ENCODE data around the gene DHX58.

DHX58 gene

DNA sequence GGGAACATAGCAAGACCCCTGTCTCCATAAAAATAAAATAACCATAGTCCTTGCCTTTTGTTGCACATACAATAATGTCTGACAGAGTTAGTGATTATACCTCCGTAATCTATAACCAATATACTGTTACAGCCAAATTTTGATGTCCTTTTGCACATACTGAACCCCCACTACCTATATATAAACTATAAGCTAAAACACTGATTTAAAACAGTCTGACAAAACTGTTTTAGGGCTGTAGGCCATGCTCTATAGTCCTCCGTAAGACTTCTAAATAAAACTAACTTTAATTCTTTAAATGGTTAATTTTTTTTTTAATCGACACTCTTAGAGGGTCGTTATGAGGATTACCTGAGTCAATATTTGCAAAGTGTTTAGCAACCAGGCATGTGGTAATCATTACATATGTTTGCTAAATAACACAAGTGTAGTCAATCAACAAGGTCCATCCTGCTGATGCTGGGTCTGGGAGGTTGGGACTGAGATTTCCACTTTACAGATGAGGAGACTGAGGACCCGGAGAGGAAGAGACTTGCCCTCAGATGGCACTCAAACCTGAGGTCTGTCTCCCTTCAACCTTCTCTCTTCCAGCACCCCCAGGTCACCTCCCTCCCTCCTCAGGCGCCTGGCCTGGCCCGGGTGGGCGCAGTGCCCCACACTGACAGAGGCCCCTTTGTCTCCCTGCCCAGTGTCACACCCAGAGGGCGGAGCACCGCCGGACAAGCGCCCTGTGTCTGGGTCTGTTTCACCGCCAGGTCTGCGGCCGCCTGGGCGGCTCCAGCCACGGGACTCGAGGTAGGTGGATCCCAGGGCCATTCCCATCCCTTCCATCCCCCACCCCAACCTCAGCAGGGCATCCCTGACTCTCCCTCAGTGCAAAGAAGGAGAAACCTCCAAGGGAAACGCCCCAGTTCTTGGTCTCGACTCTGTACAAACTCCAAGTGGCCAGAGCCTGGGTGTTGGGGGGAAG is 24.5 kb downstream of the DHX58 start:
- no peak for DNase-seq (ENCODE audit: low read depth in 2 of 2)

DNA sequence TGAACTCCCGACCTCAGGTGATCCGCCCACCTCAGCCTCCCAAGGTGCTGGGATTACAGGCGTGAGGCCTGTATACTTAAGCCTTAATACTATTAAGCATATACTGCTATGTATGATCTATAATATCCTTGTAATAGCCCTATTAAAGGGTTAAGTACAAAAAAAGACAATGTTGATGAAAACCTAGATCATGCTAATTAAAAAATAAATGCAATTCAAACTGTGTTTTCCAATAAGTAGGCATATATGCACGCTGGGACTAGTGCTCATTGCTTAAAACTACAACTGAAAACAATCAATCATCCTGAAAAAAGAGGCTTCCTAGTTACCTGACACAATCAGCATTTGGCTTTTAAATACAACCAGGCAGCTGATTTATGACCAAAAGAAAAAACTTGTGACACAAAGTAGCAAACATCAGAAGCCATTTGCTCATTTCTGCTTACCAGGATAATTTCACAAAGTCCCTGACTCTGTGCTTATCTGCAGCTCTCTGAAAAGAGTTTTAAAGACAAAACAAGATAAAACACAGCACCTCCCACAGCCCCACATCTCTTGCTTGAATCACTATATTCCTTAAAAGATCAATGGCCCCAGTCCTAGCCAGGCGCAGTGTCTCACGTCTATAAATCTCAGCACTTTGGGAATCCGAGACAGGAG is 25.3 kb downstream of the DHX58 start:
- DNase-seq (ENCODE audit: low read depth in 2 of 2): no peak

DNA sequence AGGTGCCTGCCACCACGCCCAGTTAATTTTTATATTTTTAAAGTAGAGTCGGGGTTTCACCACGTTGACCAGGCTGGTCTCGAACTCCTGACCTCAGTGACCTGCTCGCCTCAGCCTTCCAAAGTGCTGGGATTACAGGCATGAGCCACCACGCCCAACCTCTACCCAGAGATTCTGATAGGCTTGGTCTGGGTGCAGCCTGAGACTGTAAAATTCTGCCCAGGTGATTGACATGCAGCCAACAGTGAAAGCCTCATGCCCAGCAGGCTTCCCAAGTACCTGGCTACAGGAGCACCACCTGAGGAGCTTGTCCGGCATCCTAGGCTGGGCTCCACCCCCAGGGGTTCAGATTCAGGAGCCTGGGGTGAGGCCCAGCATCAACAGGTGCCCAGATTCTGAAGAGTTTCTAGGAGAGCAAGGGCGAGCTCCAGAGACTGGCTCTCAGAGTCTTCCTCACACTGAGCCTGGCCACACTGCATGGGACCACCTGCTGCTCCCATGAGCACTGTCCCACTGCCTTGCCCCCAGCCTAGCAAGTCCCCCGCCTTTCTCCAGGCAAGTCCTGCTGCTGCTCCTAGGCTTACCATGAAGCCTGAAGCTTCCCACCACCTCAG is 30.9 kb downstream of the DHX58 start:
- DNase-seq (ENCODE audit: low read depth in 2 of 2): no peak

DNA sequence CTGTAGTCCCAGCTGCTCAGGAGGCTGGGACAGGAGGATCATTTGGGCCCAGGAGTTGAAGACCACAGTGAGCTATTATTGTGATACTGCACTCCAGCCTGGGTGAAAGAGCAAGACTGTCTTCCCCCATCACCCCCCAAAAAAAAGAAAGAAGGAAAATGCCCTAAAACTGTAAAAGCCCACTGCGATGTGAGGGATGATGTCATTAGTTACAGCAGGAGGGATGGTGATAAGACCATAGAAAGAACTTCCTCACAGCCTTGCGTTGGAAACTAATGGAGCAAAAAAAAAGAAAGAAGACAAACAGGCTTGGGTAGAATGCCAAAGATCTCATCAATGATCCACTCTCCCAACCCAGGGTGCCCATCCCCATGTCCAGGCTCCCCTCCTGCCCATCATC is 33.0 kb downstream of the DHX58 start:
- no peak for DNase-seq (ENCODE audit: low read depth in 2 of 2)

DNA sequence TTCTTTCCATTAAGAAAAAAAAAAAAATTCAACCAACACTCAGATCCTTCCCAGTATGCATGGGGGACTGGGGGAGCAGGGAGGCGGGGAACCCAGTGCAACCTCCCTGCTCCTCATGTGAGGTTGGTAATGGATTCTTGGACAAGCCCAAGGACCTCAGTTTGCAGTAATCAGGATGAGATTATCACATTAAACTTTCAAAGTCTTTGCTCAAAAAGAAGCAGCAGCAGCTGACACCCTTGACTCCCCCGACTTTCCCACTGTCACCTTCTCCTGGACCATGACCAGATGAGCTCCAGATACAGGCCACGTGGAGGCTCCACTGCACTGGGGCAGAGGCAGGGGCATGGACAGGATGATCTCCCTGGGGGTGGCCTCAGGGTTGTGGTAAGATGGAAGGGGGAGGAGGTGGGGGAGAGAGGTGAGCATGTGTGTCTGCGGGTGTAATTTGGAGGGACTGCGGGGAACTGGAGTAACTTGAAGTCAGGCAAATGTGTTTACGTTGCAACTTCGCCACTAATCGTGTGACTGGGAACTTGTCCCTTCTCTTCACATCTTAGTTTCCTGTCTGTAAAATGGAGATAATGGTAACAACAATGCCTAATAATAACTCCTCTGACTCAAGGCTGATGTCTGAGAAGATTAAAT is 34.0 kb downstream of the DHX58 start:
- DNase-seq (ENCODE audit: low read depth in 2 of 2): no peak

DNA sequence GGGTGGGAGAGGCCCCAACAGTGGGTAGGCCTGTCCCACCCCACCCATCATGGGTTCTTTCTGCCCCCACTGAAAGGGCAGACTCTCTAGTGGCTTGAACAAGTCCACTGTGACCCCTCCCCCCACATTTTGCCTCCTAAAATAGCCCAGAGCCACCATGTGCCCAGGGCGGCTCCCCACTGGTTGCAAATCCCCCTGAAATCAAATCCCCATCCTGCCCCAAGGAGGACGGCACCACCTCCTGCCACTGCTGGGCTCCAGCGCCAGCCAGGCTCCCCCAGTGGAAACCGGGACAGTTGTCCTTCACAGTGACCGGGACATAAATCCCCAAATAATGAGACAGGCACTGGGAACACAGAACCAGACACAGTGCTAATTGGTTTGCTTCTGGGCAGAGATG is 34.8 kb downstream of the DHX58 start:
- no peak for DNase-seq (ENCODE audit: low read depth in 2 of 2)

DNA sequence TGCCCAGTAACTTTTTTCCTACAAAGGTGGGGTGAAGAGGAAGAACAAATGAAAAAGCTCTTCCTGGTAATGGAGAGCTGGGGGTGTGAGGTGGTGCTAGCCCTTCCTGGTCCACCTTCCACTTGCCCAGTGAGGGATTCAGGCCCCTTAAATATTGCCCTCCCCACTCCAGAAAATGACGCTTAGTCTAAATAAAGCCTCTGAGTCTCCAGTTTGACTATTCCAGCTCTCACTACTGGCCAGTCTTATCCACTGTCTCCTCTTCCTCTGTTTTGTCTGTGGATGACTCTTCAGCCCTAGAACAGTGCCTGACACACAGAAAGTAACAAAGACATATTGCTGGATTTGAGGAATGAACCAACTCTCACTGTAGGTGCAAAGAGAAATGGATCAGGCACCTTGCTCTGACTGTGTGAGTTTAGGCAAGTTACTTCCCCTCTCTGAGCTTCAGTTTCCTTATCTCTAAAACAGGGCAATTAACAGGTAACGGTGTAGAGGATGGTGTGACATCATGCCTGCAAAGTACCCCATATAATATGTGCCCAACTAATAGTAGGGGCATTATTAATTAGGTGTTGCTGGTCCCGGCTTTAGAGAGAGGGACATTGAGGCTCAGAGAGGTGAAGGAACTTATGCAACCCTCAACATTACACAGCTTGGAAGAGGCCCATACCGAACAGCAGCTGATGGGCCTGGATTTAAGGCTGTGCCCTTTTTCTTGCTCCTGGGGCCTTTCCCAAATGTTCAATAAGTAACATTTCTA is 35.5 kb downstream of the DHX58 start:
- DNase-seq (ENCODE audit: low read depth in 2 of 2): no peak

DNA sequence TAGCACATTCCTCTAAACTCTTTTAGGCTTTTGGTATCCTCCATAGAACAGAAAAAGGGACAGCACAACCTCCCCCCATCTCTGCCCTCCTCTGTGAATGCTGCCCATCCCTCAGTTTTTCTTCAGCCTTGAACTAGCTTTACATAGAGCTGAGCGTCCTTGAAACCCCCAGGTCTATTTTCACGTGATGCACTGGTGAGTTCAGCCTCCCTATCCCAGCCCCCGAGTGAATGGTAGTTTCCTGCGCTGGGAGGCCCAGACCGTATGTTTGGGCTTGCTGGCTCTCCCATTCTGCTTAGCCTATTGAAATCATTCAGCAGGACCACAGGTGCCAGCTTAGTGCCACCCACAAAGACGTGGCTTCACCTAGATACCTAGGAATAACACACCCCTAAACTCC is 36.7 kb downstream of the DHX58 start:
- DNase-seq (ENCODE audit: low read depth in 2 of 2): no peak

DNA sequence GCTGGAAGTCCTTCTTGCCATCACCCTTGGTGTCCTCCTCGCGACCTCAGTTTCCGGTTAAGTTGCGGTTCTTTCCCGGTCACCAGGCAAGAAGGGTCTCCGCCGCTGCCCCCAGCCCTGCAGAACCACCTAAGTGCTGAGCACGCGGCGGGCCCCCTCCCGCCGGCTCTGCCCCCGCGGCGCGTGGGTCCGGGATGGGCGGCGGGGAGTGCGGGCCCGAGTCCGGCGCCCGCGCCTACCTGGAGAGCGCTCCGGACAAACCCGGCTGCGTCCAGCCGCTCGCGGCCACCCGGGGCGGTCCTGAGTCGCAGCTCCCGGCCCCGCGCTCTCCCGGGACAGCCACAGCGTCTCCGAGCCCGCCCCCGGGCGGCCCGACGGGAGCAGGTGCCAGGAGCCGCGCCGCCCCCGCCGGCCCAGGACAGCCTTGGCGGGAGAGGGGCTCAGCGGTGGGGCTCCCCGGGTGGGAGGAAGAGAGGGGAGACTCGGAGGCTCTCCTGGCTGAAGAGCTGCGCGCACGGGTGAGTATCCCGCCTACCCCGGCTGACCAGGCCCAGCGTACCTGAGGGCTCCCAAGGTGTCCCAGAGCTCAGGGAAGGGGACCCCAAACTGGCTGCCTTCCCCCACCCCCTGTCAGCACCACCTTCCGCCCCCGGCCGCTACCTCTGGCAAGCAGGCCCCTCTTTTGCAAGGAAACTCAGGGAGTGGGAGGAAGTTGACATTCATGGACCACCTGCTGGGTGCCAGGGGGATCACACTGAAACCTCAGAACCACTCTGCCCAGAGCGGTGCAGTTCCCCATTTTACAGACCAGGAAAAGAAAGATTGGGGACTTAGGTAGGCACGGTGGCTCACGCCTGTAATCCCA is 40.0 kb downstream of the DHX58 start:
- DNase-seq (ENCODE audit: low read depth in 2 of 2): no peak

DNA sequence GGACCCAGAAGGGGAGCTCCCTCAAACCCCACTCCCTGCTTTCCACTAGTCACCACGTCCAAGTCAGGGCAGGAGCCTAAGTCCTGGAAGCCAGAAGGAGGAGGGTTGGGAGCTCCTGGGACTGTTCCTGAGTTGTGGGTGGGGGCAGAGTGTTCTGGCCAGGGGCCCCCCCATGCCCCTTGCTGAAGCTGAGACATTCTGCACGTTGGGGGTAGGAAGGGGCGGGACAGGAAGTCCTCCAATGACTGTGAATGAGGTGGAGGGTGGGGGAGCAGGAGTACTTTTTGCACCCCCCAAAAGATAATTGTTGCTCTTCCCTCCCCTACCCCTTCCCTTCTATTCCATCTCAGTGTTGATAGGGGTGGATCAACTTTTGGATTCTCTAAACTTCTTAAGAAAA is 40.7 kb downstream of the DHX58 start:
- no peak for DNase-seq (ENCODE audit: low read depth in 2 of 2)

DNA sequence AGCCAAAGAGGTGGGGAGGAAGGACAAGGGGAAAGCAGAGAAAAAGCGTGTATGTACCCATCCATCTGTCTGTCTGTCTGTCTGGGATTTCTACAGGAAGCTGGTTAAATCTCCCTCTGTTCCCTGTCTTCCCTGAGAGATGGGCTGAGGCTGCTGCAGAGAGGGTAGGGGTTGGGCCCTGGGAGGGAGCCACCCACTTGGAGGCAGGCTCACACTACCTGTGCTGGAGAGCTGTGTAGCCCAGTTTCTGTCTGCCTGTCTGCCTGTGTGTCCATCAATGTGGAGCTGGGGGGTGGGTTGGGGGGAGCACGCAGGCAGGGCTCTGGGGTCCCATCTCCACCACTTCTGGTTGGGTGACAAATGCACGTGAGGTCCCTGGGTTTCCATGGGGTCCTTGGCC is 43.5 kb downstream of the DHX58 start:
- DNase-seq (ENCODE audit: low read depth in 2 of 2): no peak

DNA sequence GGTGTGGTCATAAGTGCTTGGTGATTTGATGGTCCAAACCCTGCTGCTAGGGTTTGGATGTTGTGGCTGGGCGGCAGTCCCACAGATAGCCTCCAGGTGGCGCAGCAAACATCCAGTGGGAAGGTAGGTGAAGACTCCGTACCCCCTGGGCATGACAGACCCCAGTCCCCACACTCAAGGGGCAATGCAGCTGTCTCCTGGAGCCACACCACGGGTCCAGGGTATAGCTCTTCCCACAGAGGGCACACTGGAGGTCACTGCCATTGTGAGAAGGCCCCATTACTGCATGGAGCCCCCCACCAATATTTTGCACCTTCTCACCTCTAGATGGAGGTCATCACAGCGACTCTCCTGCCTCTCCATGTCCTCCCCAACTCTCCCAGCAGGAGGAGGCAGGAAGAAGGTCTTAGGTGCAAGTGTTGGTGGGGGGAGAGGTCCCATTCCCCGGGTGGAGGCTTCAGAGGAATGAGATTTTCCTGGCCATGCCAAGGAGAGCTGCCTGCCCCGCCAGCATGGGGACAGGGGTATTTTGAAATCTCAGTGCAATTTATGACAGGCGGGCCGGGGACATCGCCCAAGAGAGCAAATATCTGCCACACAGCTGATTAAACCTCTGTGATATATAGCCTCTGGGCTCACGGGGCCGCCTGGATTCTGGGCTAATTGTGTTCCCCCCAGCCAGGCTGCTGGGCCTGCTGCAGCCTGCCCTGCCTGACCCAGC is 45.0 kb downstream of the DHX58 start:
- DNase-seq (ENCODE audit: low read depth in 2 of 2): peak; percentile 35 to 67

DNA sequence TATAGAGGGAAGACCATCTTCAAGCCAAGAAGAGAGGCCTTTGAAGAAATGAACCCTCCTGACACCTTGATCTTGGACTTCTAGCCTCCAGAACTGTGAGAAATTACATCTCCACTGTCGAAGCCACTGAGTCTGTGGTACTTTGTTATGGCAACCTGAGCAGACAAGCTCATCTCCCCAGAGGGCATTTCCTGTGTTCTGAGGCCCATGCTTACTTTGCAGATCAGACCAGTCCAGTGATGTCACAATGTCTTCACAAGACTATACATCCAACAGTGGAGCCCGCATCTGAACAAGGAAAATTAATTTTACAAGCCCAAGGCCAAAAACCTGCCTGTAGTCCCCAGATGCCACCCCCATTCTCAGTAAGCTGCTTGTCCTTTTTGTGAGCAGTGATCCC is 47.3 kb downstream of the DHX58 start:
- DNase-seq (ENCODE audit: low read depth in 2 of 2): no peak

DNA sequence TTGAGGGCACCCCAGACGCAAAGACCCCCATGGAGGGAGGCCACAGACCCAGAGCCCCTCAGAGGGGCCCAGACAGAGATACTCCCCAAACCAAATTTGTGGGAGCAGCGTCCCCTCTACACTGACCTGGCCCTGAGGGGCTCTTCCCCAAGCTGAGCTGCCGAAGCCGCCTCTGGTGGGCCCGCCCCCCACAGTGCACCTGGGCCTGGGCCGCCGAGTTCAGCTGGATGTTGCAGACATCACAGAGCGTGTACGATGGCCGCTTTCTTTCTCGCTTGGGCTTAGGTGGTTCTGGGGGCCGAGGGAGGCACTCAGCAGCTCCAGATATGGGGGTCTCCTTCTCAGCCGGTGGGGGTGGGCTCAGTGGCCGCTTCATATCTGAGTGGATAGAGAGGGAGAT is 49.8 kb downstream of the DHX58 start:
- no peak for DNase-seq (ENCODE audit: low read depth in 2 of 2)

DNA sequence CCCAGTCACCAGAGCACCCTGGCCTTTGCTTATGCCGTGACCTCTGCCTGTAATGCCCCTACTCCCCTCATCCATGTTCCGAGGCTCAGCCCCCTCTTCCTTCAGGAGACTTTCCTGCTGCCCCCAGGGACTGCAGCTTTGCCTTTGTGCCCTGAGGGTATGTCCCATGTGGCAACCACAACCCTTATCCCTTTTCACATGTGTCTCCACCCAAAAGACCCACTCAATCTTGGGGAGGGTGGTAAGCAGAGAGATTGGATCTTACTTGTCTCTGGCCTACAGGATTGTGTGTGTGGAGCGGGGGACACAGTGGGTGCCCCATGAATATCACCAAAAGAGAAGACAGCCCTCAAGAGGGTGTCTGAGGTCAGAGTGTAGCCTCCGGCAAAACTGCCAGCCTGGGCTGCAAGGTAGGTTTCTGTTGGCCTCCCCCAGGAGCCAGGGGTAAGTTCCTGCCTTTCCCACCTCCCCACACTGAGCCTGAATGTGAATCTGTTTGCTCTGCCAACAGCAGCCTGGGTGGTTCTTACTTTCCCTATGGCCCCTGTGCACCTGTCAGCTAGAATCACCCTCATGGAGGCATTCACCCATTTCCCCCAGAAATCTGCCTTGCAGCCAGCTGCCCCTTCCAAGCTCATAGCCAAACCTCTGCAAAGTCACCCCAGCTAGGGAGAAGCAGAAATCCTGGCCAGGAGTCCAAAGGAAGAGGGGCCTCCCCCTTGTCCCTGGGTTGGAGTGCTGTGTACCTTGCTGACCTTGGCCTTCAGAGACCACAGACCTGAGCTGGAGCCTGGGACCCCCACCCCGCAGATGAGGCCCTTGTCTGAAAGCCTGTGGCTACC is 50.6 kb downstream of the DHX58 start:
- no peak for DNase-seq (ENCODE audit: low read depth in 2 of 2)

DNA sequence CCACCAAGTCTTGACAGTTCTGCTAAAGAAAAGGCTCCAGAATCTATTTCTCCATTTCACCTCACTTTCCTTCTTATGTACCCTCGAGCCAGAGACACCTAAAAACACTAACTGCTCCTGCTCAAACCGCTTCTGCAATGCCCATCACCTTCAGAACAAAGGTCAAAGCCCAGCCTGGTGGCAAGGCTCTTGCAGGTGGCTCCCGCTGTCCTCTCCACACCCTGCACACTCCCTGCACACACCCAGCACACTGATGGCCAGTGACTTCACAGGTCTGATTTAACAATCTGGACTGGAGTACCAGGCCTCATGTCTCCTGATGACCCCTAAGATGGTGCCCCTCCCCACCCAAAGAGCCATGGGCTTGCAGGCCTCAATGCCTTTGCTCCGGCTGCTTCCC is 52.3 kb downstream of the DHX58 start:
- no peak for DNase-seq (ENCODE audit: low read depth in 2 of 2)

DNA sequence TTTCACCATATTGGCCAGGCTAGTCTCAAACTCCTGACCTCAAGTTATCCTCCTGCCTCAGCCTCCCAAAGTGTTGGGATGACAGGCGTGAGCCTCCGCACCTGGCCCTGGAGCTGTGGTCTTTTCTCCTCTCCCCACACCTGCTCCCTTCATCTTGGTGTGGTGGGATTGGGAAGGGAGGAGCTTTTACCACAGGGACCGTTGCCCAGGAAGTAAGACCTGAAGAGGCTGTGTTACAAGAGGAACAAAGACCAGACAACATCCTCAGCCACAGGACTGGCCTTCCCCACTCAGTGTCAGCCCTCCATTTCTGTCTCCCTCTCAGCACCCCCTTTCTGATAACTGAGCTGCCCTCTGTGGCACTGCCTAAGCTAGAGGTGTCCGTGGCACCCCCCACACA is 52.7 kb downstream of the DHX58 start:
- no peak for DNase-seq (ENCODE audit: low read depth in 2 of 2)

DNA sequence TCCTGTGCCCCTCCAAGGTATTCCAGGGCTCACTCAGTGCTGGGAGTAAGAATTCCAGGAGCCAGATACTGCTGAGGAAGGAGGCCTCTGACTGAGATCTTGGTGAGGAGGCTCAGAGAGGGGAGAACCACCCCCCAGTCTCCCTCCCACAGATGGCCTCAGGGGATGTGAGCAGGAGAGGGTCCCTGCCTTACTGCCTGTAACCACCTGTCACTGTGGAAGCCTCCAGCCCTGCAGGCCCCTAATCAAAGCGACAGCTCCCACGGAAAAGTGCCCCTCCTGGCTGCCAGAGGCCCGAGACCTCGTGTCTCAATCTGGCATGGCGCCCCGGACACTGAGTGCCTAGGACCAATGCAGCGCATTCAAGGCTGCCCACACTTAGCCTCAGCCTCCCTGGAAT is 54.5 kb downstream of the DHX58 start:
- no peak for DNase-seq (ENCODE audit: low read depth in 2 of 2)

DNA sequence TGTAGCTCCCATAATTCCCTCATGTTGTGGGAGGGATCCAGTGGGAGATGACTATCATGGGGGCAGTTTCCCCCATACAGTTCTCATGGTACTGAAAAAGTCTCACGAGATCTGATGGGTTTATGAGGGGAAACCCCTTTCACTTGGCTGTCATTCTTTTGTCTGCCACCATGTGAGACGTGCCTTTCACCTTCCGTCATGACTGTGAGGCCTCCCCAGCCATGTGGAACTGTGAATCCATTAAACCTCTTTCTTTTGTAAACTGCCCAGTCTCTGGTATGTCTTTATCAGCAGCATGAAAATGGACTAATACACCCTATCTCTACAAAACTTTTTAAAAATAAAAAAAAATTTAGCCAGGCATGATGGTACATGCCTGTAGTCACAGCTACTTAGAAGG is 55.9 kb downstream of the DHX58 start:
- DNase-seq (ENCODE audit: low read depth in 2 of 2): no peak
